B cell (primary cell): ENCODE data around the gene SYNE4. TPM values are rescaled to one million over a fixed set of nuclear protein-coding genes. Genes with fewer than 3 reads are reported as not detected.

Experiments used
- ATAC-seq: fragments of 200-7000 bp; cut with Tn5 transposase; one replicate; pipeline ENCODE4 v1.10.0; 2021; ENCODE audit warnings: low read depth, mild to moderate bottlenecking, moderate number of reproducible peaks, moderate library complexity
- CTCF ChIA-PET: fragments of 350-600 bp; sonication (Branson Sonifier 250); formaldehyde crosslinking; loops from one replicate; lab custom pipeline; 2021; ENCODE audit warnings: antibody characterized with exemption, inconsistent platforms; lab: Charles Lee
- POLR2A ChIA-PET: fragments of 350-600 bp; sonication (Branson Sonifier 250); formaldehyde crosslinking; loops from one replicate; lab custom pipeline; 2021; ENCODE audit warnings: antibody characterized with exemption; lab: Charles Lee
- DNase-seq: peaks from one replicate; pipeline ENCODE4 v3.0.0; 2013
- H2AFZ ChIP-seq: 2 replicates; pipeline ENCODE4 v1.6.1; 2012; ENCODE audit warnings: mild to moderate bottlenecking, low read depth, low read length; ENCODE audit not compliant: insufficient read depth, poor library complexity, severe bottlenecking
- H3K27ac ChIP-seq, 2 donors: 1 replicate in 1 of 2; 2 replicates in 1 of 2; pipeline ENCODE4 v1.5.1; 2012 to 2013; ENCODE audit warnings: low read length in 2 of 2, mild to moderate bottlenecking in 2 of 2, moderate library complexity in 1 of 2
- H3K27me3 ChIP-seq, 4 experiments: fragments of 200-600 bp in 1 of 4; sonication (generic) in 1 of 4; replicated peaks in 1 of 4; 1 replicate in 2 of 4; 2 replicates in 2 of 4; pipeline versions ENCODE4 v1.6.1 to v1.7.0; 2013 to 2016; ENCODE audit warnings: low read length in 3 of 4, mild to moderate bottlenecking in 2 of 4, mixed read lengths in 1 of 4, moderate library complexity in 1 of 4; ENCODE audit not compliant: insufficient read depth in 4 of 4, control insufficient read depth in 3 of 4; ENCODE audit errors: control extremely low read depth in 1 of 4
- H3K36me3 ChIP-seq, 2 experiments: replicated peaks in 1 of 2; 1 replicate in 1 of 2; 2 replicates in 1 of 2; pipeline versions ENCODE4 v1.6.1 to v1.7.1; 2013; ENCODE audit warnings: low read length in 1 of 2; ENCODE audit not compliant: insufficient read depth in 2 of 2, control insufficient read depth in 1 of 2; ENCODE audit errors: control extremely low read depth in 1 of 2, extremely low read depth in 1 of 2
- H3K4me1 ChIP-seq, 2 donors: fragments of 200-600 bp in 1 of 2; sonication (generic) in 1 of 2; 1 replicate in 1 of 2; 2 replicates in 1 of 2; pipeline versions ENCODE4 v1.5.1 to v1.6.1; 2013 to 2017; ENCODE audit warnings: low read length in 2 of 2; ENCODE audit not compliant: control insufficient read depth in 2 of 2, insufficient read depth in 2 of 2
- H3K4me2 ChIP-seq: replicated peaks from 2 replicates; pipeline ENCODE3; 2012; ENCODE audit warnings: mild to moderate bottlenecking, low read depth, low read length; ENCODE audit not compliant: poor library complexity, severe bottlenecking
- H3K4me3 ChIP-seq, 5 experiments: fragments of 200-600 bp in 1 of 5; sonication (generic) in 1 of 5; 1 replicate in 3 of 5; 2 replicates in 2 of 5; pipeline versions ENCODE4 v1.5.1 to v1.7.0; 2011 to 2016; ENCODE audit warnings: low read length in 4 of 5, mild to moderate bottlenecking in 4 of 5, low read depth in 2 of 5, control low read depth in 1 of 5, moderate library complexity in 1 of 5; ENCODE audit not compliant: insufficient read depth in 1 of 5; ENCODE audit errors: control extremely low read depth in 1 of 5, extremely low read depth in 1 of 5
- H3K79me2 ChIP-seq: fragments of 200-600 bp; sonication (generic); one replicate; pipeline ENCODE4 v1.6.0; 2016; ENCODE audit warnings: low read length; ENCODE audit not compliant: control insufficient read depth, insufficient read depth
- H3K9ac ChIP-seq: fragments of 200-600 bp; sonication (generic); 2 replicates; pipeline ENCODE4 v1.6.1; 2017; ENCODE audit warnings: mild to moderate bottlenecking, low read length, moderate library complexity
- H3K9me3 ChIP-seq, 3 donors: one replicate each; pipeline versions ENCODE4 v1.6.1 to v1.7.1; 2013; ENCODE audit warnings: low read length in 2 of 3; ENCODE audit not compliant: control insufficient read depth in 2 of 3, insufficient read depth in 1 of 3; ENCODE audit errors: control extremely low read depth in 1 of 3
- H4K20me1 ChIP-seq: 2 replicates; pipeline ENCODE4 v1.6.0; 2012; ENCODE audit warnings: mild to moderate bottlenecking, low read length; ENCODE audit not compliant: insufficient read depth, control insufficient read depth, poor library complexity, severe bottlenecking
- H3K27ac Mint-ChIP-seq: one replicate; pipeline ENCODE4 v1.8.0; 2021; ENCODE audit warnings: mixed read lengths
- H3K27me3 Mint-ChIP-seq: one replicate; pipeline ENCODE4 v1.8.0; 2021; ENCODE audit warnings: mixed read lengths
- H3K4me1 Mint-ChIP-seq: one replicate; pipeline ENCODE4 v1.8.0; 2021; ENCODE audit warnings: mixed read lengths
- H3K4me3 Mint-ChIP-seq: one replicate; pipeline ENCODE4 v1.8.0; 2021; ENCODE audit warnings: mixed read lengths
- H3K9me3 Mint-ChIP-seq: one replicate; pipeline ENCODE4 v1.8.0; 2022; ENCODE audit warnings: mixed read lengths; ENCODE audit not compliant: insufficient read depth
- EZH2 ChIP-seq: IDR thresholded peaks from 2 replicates; pipeline ENCODE4 v1.6.1; 2012; ENCODE audit warnings: borderline replicate concordance, low read depth, mild to moderate bottlenecking, moderate library complexity, low read length; ENCODE audit not compliant: insufficient read depth, poor library complexity, severe bottlenecking
- WGBS: methylation state at CpG from one replicate; pipeline ENCODE4 v1.1.5; 2013; ENCODE audit warnings: missing lambda C conversion rate; ENCODE audit not compliant: insufficient coverage; 5-methylcytosine and 5-hydroxymethylcytosine counted together
- intact Hi-C: fragments of 100-400 bp; cut with micrococcal nuclease; formaldehyde crosslinking; loops from one replicate; pipeline ENCODE4 v1.10.0; 2022
- polyA plus RNA-seq: library from polyadenylated mRNA; depleted of rRNA; stranded (reverse); fragments of >200 nt; gene quantifications from 2 replicates; pipeline ENCODE4 v1.2.3, GENCODE V29; 2012
- total RNA-seq, 2 donors: library from RNA; stranded (reverse); fragments of 120-200 nt in 1 of 2; gene quantifications; 1 replicate in 1 of 2; 2 replicates in 1 of 2; pipeline versions ENCODE4 v1.2.3 to v1.2.4, GENCODE V29; 2013 to 2022
- TF ChIP-seq, protein P1 (sequence below): fragments of 200-600 bp; IDR thresholded peaks from one replicate; pipeline ENCODE4 v1.8.0; 2022; ENCODE audit warnings: antibody characterized with exemption, mild to moderate bottlenecking

The SYNE4 gene
- total and polyA plus RNA-seq, 2 donors (not counting 1 experiment from before 2014, with no cell fraction given): 2.3 to 2.4 TPM

DNA sequence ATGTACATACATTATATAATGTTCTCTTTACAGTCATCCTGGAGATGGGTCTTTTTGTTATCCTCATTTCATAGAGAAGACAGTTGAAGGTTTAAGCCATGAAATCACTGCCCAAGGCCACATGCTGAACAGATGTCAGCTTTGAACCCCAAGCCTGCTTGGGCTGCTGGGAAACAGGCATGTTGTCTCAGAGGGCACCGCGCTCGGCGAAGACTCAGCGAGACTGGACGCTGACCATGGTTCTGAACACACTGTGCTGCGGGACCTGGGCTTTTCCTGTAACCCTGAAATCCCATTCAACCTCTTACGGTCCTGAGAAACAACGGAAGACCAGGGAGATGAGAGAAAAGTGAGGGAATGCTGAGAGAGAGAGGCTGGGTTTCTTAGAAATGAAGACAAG, 45.1 kb downstream of the SYNE4 start:
- H3K4me1 Mint-ChIP-seq: peaks cover 5% of the 10 kb centered on the region
- intact Hi-C loops: no loop called here
- Histone ChIP-seq H3K27me3 (peaks cover 0 to 25% (median 12%) of the 10 kb centered on the region in 4 experiments), H4K20me1 (no peaks in the 10 kb centered on the region), H3K27ac (no peak overlapping the region), H3K79me2 (no peaks in the 10 kb centered on the region), H3K9me3 (peaks cover 0 to 7% (median 0%) of the 10 kb centered on the region in 3 donors), H3K9ac (no peak overlapping the region), H3K36me3 (no peaks in the 10 kb centered on the region), H3K4me2 (no peak overlapping the region), H2AFZ (no peak overlapping the region), H3K4me3 (no peak overlapping the region), H3K4me1 (peaks cover 13 to 19% of the 10 kb centered on the region in 2 donors)
- no peak for TF ChIP-seq EZH2
- TF ChIP-seq, protein P1, sequence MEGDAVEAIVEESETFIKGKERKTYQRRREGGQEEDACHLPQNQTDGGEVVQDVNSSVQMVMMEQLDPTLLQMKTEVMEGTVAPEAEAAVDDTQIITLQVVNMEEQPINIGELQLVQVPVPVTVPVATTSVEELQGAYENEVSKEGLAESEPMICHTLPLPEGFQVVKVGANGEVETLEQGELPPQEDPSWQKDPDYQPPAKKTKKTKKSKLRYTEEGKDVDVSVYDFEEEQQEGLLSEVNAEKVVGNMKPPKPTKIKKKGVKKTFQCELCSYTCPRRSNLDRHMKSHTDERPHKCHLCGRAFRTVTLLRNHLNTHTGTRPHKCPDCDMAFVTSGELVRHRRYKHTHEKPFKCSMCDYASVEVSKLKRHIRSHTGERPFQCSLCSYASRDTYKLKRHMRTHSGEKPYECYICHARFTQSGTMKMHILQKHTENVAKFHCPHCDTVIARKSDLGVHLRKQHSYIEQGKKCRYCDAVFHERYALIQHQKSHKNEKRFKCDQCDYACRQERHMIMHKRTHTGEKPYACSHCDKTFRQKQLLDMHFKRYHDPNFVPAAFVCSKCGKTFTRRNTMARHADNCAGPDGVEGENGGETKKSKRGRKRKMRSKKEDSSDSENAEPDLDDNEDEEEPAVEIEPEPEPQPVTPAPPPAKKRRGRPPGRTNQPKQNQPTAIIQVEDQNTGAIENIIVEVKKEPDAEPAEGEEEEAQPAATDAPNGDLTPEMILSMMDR: no peak
- H3K27ac Mint-ChIP-seq: no peak overlapping the region
- ChIA-PET CTCF (no interaction called here), POLR2A (no interaction called here)
- ATAC-seq: no peak
- no peak for DNase-seq
- H3K27me3 Mint-ChIP-seq: peaks cover 22% of the 10 kb centered on the region
- 17% methylated on average over 6 of the region's 9 CpGs for WGBS
- H3K4me3 Mint-ChIP-seq: no peak overlapping the region
- no peaks in the 10 kb centered on the region for H3K9me3 Mint-ChIP-seq

DNA sequence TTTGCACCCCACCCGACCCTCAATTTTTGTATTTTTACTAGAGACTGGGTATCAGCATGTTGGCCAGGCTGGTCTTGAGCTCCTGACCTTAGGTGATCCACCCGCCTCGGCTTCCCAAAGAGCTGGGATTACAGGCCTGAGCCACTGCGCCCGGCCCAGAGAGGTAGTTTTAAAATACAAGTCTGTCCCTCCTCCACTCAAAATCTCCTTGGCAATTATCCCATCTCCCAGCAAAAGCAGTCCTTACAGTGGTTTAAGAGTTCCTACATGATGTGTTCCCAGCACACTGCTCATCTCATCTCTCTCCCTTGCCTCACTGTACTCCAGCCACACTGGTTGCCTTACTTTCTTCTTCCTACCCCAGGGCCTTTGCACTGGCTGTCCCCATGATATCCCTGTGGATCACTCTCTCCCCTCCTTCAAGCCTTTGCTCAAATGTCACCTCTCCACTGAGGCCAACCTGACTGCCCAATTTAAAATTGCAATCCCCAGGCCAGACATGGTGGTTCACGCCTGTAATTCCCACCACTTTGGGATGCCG, 48.1 kb downstream of the SYNE4 start:
- 88% methylated on average over 5 of the region's 7 CpGs for WGBS
- POLR2A ChIA-PET: no interaction called here
- TF ChIP-seq EZH2: no peak
- TF ChIP-seq, protein P1: no peak

More for the DNA sequence above, 48.1 kb downstream of the SYNE4 start:
- H3K27ac Mint-ChIP-seq: no peak overlapping the region
- no peak for DNase-seq
- no peak for ATAC-seq
- H3K79me2 ChIP-seq: no peaks in the 10 kb centered on the region
- H3K27me3 ChIP-seq: peaks cover 0 to 28% (median 12%) of the 10 kb centered on the region in 4 experiments
- intact Hi-C loops: no loop called here
- no peak overlapping the region for H3K27ac ChIP-seq
- no peak overlapping the region for H3K4me2 ChIP-seq
- H3K4me3 ChIP-seq: no peak overlapping the region
- H3K9me3 ChIP-seq: peaks cover 0 to 7% (median 0%) of the 10 kb centered on the region in 3 donors
- H4K20me1 ChIP-seq: no peaks in the 10 kb centered on the region
- no peak overlapping the region for H3K9ac ChIP-seq
- peak overlapping the region; percentile 29 for H3K4me3 Mint-ChIP-seq
- H2AFZ ChIP-seq: no peak overlapping the region
- CTCF ChIA-PET: no interaction called here
- H3K27me3 Mint-ChIP-seq: peaks cover 17% of the 10 kb centered on the region
- H3K4me1 ChIP-seq: peaks cover 13 to 20% of the 10 kb centered on the region in 2 donors
- H3K4me1 Mint-ChIP-seq: peaks cover 6% of the 10 kb centered on the region
- no peaks in the 10 kb centered on the region for H3K36me3 ChIP-seq
- no peaks in the 10 kb centered on the region for H3K9me3 Mint-ChIP-seq
